GM12878 (cell line): ENCODE measurements around the gene URI1. TPM values are rescaled to one million over a fixed set of nuclear protein-coding genes. Genes with fewer than 3 reads are reported as not detected.

Experiments used
- ATAC-seq: fragments of 200-7000 bp; cut with Tn5 transposase; 3 replicates; pipeline ENCODE4 v1.9.1; 2020; ENCODE audit warnings: mild to moderate bottlenecking, moderate library complexity
- BruUV-seq: library from RNA; stranded (reverse); fragments of 400-500 nt; replicated peaks from 2 replicates; lab custom pipeline; 2021; lab: Mats Ljungman, UMichigan
- CTCF ChIA-PET: fragments of 300-600 bp; sonication (Branson Sonifier 250); formaldehyde crosslinking; extraction: SDS; loops from one replicate; lab custom pipeline; 2021; ENCODE audit warnings: inconsistent platforms; lab: Yijun Ruan, JAX
- POLR2A ChIA-PET: fragments of 350-600 bp; formaldehyde crosslinking; extraction: SDS; loops from one replicate; lab custom pipeline; 2021; ENCODE audit warnings: inconsistent platforms; lab: Charles Lee
- RAD21 ChIA-PET: fragments of 300-600 bp; sonication (Branson Sonifier 250); formaldehyde crosslinking; loops from one replicate; lab custom pipeline; 2023; ENCODE audit warnings: antibody characterized with exemption; ENCODE audit not compliant: unreplicated experiment; lab: Charles Lee
- SMC1A ChIA-PET: fragments of 300-600 bp; sonication (Branson Sonifier 250); formaldehyde crosslinking; loops from one replicate; lab custom pipeline; 2023; ENCODE audit not compliant: unreplicated experiment, uncharacterized antibody; lab: Charles Lee
- DNase-seq: peaks from one replicate; pipeline ENCODE4 v3.0.0-alpha.2; 2011; ENCODE audit warnings: low read depth, low spot score
- FAIRE-seq: peaks from 3 replicates; lab custom pipeline; 2011; peaks lifted over from hg19 to GRCh38; lab: Jason Lieb, UNC
- H2AFZ ChIP-seq: 2 replicates; pipeline ENCODE4 v1.6.0; 2011; ENCODE audit warnings: low read depth, low read length, control low read depth; ENCODE audit not compliant: control insufficient read depth
- H3K27ac ChIP-seq: 2 replicates; pipeline ENCODE4 v1.5.1; 2011; ENCODE audit warnings: control low read depth; ENCODE audit not compliant: control insufficient read depth, insufficient read depth
- H3K27me3 ChIP-seq, 2 experiments: replicated peaks in 1 of 2; 2 replicates each; pipeline versions ENCODE4 v1.6.0 to v1.6.1; 2011; ENCODE audit warnings: low read length in 1 of 2; ENCODE audit not compliant: control insufficient read depth in 2 of 2, insufficient read depth in 2 of 2
- H3K36me3 ChIP-seq, 2 experiments: 2 replicates each; pipeline ENCODE4 v1.5.1; 2011; ENCODE audit warnings: low read length in 1 of 2; ENCODE audit not compliant: control insufficient read depth in 2 of 2, insufficient read depth in 2 of 2
- H3K4me1 ChIP-seq: 2 replicates; pipeline ENCODE4 v1.6.1; 2011; ENCODE audit warnings: mild to moderate bottlenecking, low read length, moderate library complexity, mixed read lengths; ENCODE audit not compliant: control insufficient read depth, insufficient read depth
- H3K4me2 ChIP-seq: 2 replicates; pipeline ENCODE4 v1.6.0; 2011; ENCODE audit warnings: control low read depth; ENCODE audit not compliant: control insufficient read depth, insufficient read depth
- H3K4me3 ChIP-seq: fragments of 200-600 bp; sonication (generic); 2 replicates; pipeline ENCODE4 v1.5.1; 2016
- H3K79me2 ChIP-seq: 2 replicates; pipeline ENCODE4 v1.6.0; 2011; ENCODE audit warnings: low read length; ENCODE audit not compliant: control insufficient read depth, insufficient read depth
- H3K9ac ChIP-seq: 2 replicates; pipeline ENCODE4 v1.8.0; 2011; ENCODE audit warnings: low read length, control low read depth, mixed read lengths; ENCODE audit not compliant: control insufficient read depth, insufficient read depth
- H3K9me3 ChIP-seq: replicated peaks from 3 replicates; pipeline ENCODE4 v1.5.1; 2011; ENCODE audit warnings: mild to moderate bottlenecking, low read length; ENCODE audit not compliant: control insufficient read depth, insufficient read depth
- H4K20me1 ChIP-seq: 2 replicates; pipeline ENCODE4 v1.6.0; 2011; ENCODE audit not compliant: control insufficient read depth, insufficient read depth
- CEBPZ ChIP-seq: fragments of 150-350 bp; IDR thresholded peaks from 2 replicates; pipeline ENCODE4 v1.6.1; 2016; ENCODE audit warnings: low read depth, low read length
- GATAD2B ChIP-seq: fragments of 450-650 bp; conservative IDR thresholded peaks from 2 replicates; pipeline ENCODE4 v1.6.1; 2017; ENCODE audit warnings: low read depth, mild to moderate bottlenecking, moderate library complexity
- POU2F2 ChIP-seq: IDR thresholded peaks from 3 replicates; pipeline ENCODE4 v1.6.1; 2011; ENCODE audit warnings: low read depth, mild to moderate bottlenecking, low read length, borderline replicate concordance
- RCOR1 ChIP-seq: conservative IDR thresholded peaks from 2 replicates; pipeline ENCODE4 v1.6.1; 2012; ENCODE audit warnings: low read depth, low read length, improper control_type of control experiment
- in situ Hi-C: fragments of 300-500 bp; cut with MboI; formaldehyde crosslinking; loops from 9 replicates; pipeline ENCODE4 v1.14.3; 2018; ENCODE audit warnings: mixed read lengths
- intact Hi-C: fragments of 100-400 bp; cut with micrococcal nuclease; formaldehyde crosslinking; loops from one replicate; pipeline ENCODE4 v1.14.2; 2022; ENCODE audit not compliant: unreplicated experiment
- polyA plus RNA-seq, 11 experiments: library from polyadenylated mRNA; depleted of rRNA in 4 of 11; unstranded in 6 of 11; stranded (reverse) in 5 of 11; fragments of >200 nt; fragmentation: Nextera tagmentation in 4 of 11; fragmentation: Illumina TruSeq in 1 of 11; extraction: Ambion mirVana in 4 of 11; extraction: Trizol in 1 of 11; gene quantifications; 1 replicate in 1 of 11; 2 replicates in 10 of 11; pipeline versions ENCODE4 v1.2.1 to v1.2.3, GENCODE V29; 2011 to 2016; ENCODE audit warnings: inconsistent platforms in 2 of 11, missing spikeins in 2 of 11, low read depth in 1 of 11
- total RNA-seq, 4 experiments: library from RNA; depleted of rRNA in 3 of 4; stranded (reverse); fragments of >200 nt in 3 of 4; fragmentation: Illumina TruSeq in 1 of 4; extraction: Trizol in 1 of 4; gene quantifications; 2 replicates each; pipeline versions ENCODE4 v1.2.1 to v1.2.3, GENCODE V29; 2013 to 2021
- TF ChIP-seq, protein P1 (sequence below): IDR thresholded peaks from 2 replicates; pipeline ENCODE4 v1.6.1; 2011; ENCODE audit warnings: low read depth, mild to moderate bottlenecking, low read length, moderate library complexity, borderline replicate concordance; ENCODE audit errors: extremely low read depth

URI1 gene
- total and polyA plus RNA-seq, 10 of the 15 experiments (the other 5 are each of a cell fraction or from before 2014, with no cell fraction given): 15.2 to 94.2 (median 47.9) TPM

GRCh38 chr19:30023330-30023729 is 81.3 kb downstream of the URI1 start:
- Histone ChIP-seq H3K4me3 (no peak overlapping the region), H3K9me3 (no peaks in the 10 kb centered on the region; the same call in 1 of the 3 replicates), H3K36me3 (no peaks in the 10 kb centered on the region; a peak in 1 of 4 replicates), H2AFZ (no peak overlapping the region), H3K4me2 (no peak overlapping the region), H3K4me1 (no peaks in the 10 kb centered on the region)
- FAIRE-seq (no peak), DNase-seq (no peak), ATAC-seq (no peak)
- ChIA-PET POLR2A (no interaction called here), SMC1A (no interaction called here)
- in situ Hi-C loops: no loop called here
- intact Hi-C loops: no loop called here
- TF ChIP-seq GATAD2B (no peak), POU2F2 (no peak), CEBPZ (no peak), RCOR1 (no peak)
- TF ChIP-seq, protein P1, sequence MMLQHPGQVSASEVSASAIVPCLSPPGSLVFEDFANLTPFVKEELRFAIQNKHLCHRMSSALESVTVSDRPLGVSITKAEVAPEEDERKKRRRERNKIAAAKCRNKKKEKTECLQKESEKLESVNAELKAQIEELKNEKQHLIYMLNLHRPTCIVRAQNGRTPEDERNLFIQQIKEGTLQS: no peak
- TF ChIP-seq, all 136 proteins: peak for 0
- Histone ChIP-seq H3K27me3 (no peaks in the 10 kb centered on the region), H3K9ac (no peak overlapping the region), H3K27ac (no peak overlapping the region), H4K20me1 (no peaks in the 10 kb centered on the region), H3K79me2 (no peaks in the 10 kb centered on the region)
- ChIA-PET RAD21 (no interaction called here), CTCF (no interaction called here)
- no TSS peak for BruUV-seq
